Posterior cingulate gyrus (tissue), 11 donors: ENCODE results near the gene PHF11.
"Not testable (repeated sequence)": the region's sequence is repeated elsewhere in the genome, so short reads cannot be mapped to it uniquely, and the experiment has no call there.

Source experiments
- DNase-seq, 10 donors: peaks; one replicate each; pipeline versions ENCODE4 v3.0.0 to v3.0.0-alpha.2; 2020 to 2021; ENCODE audit warnings: mixed read lengths in 3 of 10
- intact Hi-C: fragments of 100-400 bp; cut with DNase I; formaldehyde crosslinking; loops from one replicate; pipeline ENCODE4 v1.15.1; 2023

Gene PHF11

DNA sequence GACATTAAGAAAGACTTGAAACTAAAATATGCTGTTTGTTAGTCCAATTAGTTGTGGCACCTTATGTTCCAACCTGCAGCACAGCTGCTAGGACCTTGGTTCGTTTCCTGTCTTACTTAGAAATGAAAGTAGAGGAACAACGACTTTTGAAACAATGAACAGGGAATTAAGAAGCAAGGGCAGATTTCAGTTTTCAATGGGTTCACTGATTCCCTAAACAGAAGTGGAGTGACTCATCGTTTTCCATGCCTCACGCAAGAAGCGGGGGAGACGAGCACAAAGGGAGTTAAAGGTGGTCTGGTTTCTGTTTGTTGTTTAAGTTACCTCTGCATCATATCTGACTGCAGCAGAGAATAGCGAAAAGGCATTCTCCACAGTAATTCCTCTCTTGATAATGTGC lies 44.8 kb downstream of the PHF11 start:
- DNase-seq: no peak
- intact Hi-C loops: no loop called here

DNA sequence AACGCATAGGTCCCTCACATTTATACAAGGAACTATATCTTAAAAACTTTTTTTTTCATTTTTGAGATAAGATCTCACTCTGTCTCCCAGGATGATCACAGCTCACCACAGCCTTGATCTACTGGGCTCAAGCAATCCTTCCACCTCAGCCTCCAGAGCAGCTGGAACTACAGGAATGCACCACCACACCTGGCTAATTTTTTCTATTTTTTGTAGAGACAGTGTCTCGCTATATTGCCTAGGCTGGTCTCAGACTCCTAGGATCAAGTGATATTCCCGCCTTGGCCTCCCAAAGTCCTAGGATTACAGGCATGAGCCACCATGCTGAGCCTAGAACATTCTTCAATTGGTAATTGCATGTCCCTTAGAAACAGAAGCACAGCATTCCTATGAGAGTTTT lies 47.9 kb downstream of the PHF11 start:
- DNase-seq: no peak
- intact Hi-C loops: no loop called here

DNA sequence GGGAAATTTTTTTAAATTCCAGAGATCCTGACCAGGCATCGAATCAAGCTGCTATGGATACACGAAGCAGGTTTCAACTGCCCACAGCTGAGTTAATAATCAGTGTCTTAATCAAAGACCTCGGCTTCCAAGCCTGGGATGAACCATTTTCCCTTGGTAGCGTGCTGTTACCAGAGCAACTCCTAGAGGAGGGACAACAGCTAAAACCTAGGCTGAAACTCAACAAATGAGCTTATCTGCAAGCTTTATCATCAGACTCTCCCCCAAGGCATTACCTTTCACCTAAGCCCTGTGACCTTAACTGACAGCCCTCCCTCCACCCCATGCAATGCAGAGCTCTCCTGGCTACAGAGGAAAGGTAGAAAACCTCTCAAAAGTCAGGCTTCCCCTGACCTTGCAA lies 49.9 kb downstream of the PHF11 start:
- intact Hi-C loops: no loop called here
- DNase-seq: no peak

DNA sequence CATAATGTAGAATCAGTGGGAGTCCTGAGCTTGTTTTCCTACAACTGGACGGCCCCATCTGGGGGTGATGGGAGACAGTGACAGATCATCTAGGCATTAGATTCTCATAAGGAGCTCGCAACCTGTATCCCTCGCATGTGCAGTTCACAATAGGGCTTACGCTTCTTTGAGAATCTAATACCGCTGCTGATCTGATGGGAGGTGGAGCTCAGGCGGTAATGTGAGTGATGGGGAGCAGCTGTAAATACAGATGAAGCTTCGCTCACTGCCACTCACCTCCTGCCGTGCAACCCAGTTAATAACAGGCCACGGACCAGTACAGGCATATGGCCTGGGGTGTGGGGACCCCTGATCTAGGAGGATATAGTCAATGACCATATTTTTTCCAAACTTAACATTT lies 50.8 kb downstream of the PHF11 start:
- no peak for DNase-seq
- intact Hi-C loops: no loop called here

DNA sequence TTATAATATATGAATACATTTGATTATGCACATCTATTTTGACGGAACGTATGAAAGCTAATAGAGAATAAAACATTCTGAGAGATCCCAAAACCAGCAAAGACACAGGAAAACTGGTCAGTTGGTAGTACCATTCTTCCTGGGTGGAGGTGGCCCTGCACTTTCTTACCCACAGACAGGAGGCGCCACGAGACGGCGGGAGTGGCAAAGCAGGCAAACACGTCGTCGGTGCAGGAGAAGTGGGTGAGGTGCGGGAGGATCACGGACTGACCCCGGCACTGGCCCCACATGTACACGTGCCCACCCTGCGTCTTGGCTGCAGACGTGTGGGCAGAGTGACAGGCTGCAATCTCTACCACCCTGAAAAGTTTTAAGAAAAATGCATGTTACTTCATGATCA lies 53.5 kb downstream of the PHF11 start:
- intact Hi-C loops: no loop called here
- DNase-seq: no peak

DNA sequence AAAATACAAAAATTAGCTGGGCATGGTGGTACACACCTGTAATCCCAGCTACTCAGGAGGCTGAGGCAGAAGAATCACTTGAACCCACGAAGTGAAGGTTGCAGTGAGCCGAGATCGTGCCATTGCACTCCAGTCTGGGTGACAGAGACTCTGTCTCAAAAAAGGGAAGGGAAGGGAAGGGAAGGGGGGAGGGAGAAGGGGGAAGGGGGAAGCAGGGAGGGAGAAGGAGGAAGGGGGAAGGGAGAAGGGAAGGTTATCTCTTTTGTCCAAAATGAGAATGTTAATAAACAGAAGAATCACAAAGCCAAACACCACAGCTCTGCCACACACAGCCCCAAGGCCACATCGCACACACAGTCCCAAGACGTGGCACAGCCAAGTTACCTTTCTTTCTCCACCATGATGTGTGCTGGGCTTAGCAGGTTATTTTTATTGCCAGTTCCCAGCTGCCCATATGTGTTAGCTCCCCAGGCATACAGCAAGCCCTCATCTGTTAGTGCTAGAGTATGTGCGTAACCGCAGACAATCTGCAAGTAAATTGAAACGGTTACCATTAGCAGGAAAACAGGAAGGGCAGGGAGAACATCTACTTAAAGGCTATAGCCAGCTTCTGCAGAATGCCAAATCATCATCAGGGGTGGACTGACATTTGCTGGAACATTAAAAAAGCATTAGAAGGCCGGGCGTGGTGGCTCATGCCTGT lies 55.3 kb downstream of the PHF11 start:
- intact Hi-C loops: no loop called here
- DNase-seq: no peak

DNA sequence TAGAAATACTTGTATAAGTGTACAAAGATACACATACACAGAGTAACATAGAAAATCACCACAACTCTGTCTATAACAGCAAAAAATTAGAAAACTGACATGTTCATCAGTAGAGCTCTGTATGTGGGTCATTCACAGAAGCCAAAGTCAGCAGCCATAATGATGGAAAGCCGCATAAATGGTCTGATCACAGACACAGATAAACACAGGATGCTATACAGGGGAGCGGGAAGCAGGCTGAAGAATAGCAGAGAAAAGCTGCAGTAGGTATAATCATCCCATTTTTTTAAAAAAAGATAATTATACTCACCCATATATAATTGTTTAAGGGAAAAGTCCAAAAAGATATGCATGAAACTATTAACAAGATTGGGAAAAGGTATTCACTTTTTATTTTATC lies 58.1 kb downstream of the PHF11 start:
- intact Hi-C loops: no loop called here
- DNase-seq: no peak

DNA sequence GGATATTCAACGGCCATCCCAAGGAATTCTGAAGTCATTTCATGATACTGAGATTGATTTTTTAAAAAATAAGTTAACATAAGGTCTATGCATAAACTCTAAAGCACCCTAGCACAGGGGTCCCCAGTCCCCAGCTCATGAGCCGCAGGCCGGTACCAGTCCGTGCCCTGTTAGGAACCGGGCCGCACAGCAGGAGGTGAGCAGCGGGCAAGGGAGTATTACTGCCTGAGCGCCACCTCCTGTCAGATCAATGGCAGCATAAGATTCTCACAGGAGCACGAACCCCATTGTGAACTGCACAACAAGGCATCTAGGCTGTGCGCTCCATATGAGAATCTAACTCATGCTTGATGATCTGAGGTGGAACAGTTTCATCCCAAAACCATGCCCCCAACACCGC lies 58.6 kb downstream of the PHF11 start:
- intact Hi-C loops: no loop called here

DNA sequence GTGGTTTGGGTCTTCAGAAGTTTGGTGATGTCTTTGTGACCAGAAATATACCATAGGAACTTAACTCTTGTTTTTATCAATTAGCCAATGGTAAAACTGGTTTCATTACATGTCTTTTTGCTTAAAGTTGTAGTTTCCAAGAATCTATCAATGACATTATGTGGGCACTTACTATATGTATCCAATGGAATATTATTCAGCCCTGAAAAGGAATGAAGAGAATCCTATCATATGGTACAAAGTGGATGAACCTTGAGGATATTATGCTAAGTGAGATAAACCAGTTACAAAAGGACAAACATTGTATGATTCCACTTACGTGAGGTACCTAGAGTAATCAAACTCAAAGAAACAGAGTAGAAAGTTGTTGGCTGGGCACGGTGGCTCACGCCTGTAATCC lies 63.3 kb downstream of the PHF11 start:
- intact Hi-C loops: no loop called here
- DNase-seq: no peak

More for the DNA sequence above, 58.6 kb downstream of the PHF11 start:
- DNase-seq: no peak

DNA sequence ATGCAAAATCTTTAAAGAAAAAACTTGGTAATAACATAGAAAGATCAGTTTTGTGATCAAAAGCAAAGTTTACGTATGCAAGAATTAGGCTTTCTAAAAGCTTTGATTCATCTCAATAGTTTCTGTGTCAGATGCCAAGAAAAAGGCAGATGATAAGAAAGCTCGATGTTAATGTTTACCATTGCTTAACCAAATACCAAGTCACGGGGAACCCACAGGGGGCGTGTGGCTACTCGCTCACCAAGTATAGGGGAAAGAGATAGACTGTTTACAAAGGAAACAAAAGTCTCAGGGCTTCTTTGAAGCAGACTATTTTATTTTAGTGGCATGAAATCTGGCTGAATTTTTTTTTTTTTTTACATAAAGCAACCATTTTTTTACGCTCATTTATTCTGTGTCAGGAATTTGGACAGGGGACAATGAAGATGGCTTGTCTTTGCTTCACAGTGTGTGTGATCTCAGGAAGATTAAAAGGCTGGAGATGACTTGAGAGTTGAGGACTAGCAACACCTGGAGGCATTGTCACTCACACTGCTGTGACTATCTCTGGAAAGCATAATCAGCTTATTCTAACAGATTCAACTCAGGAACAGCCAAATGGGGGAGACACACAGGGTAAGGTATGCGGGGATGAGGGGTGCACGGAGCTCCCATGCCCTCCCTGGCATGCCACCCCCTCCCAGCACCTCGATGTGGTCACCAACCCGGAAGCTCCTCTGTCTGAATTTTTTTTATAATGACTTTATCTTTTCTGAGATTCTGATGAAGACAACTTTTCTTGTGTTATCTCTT lies 64.7 kb downstream of the PHF11 start:
- DNase-seq: no peak
- intact Hi-C loops: no loop called here

DNA sequence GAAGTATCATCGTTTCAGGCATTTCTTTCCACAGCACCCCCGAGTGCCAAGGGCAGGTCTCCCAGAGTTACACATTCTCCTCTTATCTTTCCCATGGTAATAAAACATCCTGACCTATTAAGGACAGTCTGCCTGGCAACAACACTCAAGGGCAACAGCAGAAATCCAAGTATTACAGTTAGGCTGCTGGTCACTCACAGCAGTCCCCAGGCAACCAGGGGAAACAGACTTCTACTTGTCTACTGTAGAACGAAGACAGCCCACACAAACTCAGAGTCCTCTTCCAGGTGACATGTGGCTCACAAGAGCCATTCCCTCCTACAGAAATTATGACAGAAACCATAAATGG lies 65.3 kb downstream of the PHF11 start:
- intact Hi-C loops: no loop called here
- no peak for DNase-seq

DNA sequence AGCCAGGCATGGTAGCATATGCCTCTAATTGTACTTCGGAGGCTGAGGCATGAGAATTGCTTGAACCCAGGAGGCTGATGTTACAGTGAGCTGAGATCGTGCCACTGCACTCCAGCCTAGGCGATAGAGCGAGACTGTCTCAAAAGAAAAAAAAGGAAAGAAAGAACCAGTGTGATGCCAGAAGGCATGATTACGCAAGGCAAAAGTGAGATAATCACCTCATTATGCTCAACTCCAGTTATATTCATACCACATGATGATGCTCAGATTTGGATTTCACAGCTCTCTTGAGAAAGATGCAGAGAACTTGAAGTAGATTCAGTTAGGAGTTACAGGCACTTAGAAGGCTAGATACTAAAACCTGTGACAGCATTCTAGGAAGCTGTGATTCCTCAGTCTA lies 67.8 kb downstream of the PHF11 start:
- intact Hi-C loops: no loop called here
- DNase-seq: no peak

DNA sequence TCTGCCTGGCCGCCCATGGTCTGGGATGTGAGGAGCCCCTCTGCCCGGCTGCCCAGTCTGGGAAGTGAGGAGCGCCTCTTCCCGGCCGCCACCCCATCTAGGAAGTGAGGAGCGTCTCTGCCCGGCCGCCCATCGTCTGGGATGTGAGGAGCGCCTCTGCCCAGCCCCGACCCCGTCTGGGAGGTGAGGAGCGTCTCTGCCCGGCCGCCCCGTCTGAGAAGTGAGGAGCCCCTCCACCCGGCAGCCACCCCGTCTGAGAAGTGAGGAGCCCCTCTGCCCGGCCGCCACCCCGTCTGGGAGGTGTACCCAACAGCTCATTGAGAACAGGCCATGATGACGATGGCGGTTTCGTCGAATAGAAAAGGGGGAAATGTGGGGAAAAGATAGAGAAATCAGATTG lies 69.7 kb downstream of the PHF11 start:
- not testable (repeated sequence) for DNase-seq

DNA sequence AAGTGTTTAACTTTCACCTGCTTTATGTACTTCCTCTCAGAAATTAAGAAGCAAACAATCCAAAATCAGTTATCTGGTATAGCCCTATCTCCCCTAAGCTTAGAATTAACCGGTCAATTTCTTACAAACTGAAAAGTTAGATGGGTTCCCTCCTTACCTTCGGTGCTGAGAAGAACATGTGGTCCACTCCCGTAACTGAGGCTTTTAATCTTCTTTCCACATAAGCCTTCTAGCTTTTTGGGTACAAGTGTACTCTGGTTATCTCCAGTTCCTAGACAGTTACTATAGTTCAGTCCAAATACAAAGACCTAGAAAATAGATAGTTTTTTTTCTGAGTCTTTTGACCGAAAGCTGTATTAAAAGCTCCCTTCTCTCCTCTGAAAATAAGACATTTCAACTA lies 70.7 kb downstream of the PHF11 start:
- intact Hi-C loops: no loop called here
- DNase-seq: no peak

More for the DNA sequence above, 69.7 kb downstream of the PHF11 start:
- intact Hi-C loops: not testable (repeated sequence)

DNA sequence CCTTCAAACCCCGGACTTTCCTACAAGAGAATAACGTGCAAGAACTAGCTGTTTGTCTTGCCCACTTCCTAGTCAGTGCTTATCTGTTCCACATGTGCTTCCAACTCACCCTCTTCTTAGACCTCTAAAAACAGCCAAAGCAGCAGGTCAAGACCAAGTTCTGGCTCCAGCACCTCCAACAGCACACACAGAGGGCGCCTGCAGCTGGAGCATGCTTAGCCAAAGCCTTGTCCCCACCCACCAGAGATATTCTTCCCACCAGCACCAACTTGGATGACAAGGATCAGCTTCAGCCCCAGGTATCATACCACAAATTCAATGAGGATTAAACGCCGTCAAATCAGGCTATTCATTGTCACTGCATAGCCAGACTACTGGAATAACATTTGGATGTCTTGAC lies 71.7 kb downstream of the PHF11 start:
- DNase-seq: no peak
- intact Hi-C loops: no loop called here

DNA sequence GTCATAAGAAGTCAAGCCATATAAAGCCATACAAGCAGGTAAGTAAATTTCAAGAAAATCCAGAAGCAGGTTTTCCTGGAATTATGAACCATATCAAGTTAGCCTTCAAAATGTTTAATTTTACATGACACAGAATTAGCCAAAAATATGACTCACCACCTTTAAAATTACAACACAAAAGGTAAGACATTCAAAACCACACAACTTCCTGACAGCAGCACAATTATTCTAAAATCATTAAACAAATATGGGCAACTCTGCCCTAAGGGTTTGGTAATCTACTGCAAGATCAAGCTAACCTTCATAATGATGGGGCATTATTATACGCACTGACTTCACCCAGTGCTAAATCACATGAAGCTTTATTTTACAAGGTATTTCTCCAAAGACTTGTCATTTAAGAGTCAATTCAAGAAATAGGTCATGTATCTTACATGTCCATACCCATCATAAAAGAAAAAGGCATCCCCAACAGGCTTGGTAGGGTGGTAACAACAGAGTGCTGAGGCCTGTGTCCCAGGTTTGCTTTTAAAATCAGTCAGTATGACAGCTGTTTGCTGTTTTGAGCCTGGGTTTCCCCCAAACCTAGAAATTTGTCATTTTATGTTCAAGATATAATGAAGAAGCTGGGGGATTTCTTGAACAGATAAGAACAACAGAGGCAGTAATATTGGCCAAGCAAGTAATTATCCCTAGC lies 74.4 kb downstream of the PHF11 start:
- DNase-seq: no peak
- intact Hi-C loops: no loop called here

DNA sequence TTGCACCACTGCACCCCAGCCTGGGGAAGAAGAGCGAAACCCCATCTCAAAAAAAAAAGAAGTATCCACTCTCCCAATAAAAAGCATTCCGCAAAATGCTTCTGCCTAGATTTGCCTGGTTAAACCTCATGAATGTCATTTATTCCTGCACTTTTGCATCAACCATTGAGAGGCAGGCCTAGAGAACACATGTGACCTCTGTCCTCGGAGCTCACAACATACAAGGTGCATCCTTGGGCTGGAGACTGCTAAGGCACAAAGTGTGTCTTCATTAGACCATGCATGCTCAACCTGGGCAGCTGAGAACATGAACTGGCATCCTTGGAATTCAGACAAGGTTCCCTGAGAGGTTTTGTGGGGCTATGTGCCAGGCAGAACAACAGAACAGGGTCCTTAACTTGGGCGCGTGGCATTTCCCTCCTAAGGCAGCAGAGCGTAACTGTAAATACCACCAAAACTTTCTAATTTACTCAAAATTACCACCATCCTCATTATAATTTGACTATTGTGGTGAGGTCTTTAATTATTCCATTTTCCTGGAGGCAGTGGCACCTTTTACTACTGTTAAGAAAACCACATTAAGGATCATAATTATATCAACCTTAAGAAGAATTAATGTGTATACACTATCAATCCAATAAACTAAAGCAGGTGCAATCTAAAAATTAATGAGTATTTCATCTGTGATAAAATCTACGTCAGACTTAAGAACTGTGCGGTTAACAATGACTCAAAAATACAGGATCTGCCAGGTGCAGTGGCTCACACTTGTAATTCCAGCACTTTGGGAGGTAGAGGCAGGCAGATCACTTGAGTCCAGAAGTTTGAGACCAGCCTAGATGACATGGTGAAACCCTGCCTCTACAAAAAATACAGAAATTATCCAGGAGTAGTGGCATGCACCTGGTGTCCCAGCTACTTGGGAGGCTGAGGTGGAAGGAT lies 75.8 kb downstream of the PHF11 start:
- intact Hi-C loops: no loop called here
- no peak for DNase-seq
